ENCODE measurements around the gene ZNF467.

ZNF467 gene

DNA sequence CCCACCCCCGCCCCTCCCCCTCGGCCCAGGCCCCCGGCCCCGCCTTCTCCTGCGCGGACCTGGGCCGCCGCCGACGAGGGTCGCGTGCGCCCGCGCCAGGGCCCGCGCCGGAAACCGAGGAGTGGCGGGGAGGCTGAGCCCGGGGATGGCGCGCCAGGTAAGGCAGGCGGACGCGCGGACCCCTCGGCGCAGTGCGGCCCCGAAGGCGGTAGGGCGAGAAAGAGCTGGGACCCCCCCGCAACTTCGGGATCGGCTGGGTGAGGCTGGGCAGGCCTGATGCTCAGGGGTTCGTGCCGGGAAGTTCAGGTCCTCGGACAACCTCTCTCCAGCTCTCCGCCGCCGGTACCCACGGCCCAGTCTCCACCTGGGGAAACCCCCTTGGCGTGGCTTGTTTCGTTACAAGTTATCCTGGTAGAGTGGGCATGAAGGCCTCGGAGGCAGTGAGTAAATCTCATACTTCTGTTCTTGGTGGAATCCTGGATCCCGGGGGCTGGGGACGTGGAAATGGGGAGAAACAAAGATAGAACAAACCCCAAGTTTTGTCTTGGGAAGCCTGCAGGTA is 58.4 kb downstream of the ZNF467 start:
- Histone ChIP-seq H3K9ac (ENCODE audit: low read length) (peak overlapping the region; percentile 87), H3K18ac (ENCODE audit: low read depth in 1 of 2, low read length in 2 of 2) (peak overlapping the region; percentile 50 to 67), H3K36me3 (ENCODE audit: control insufficient read depth in 1 of 2, insufficient read depth in 2 of 2, low read depth in 1 of 2, low read length in 2 of 2) (peaks cover 0 to 8% of the 10 kb centered on the region in 2 experiments), H3K4me1 (ENCODE audit: control insufficient read depth, insufficient read depth, low read depth, low read length) (peaks cover 33% of the 10 kb centered on the region), H4K91ac (ENCODE audit: low read length) (peak overlapping the region; percentile 53), H3K14ac (ENCODE audit: low read length in 2 of 2) (peak overlapping the region; percentile 38 to 78), H2BK5ac (ENCODE audit: low read depth, low read length, poor library complexity, severe bottlenecking) (peak overlapping the region; percentile 33), H4K8ac (ENCODE audit: low read length) (peak overlapping the region; percentile 88), H3K9me3 (ENCODE audit: control insufficient read depth, low read length) (peaks cover 18% of the 10 kb centered on the region), H2AK5ac (ENCODE audit: low read length, severe bottlenecking) (no peak overlapping the region), H2AFZ (ENCODE audit: low read depth, low read length) (peak overlapping the region; percentile 60), H2BK15ac (ENCODE audit: low read depth, poor library complexity, severe bottlenecking) (peak overlapping the region; percentile 63), H3K27me3 (ENCODE audit: control insufficient read depth in 1 of 2, insufficient read depth in 1 of 2, low read length in 2 of 2) (no peaks in the 10 kb centered on the region), H3K4me2 (ENCODE audit: low read length, poor library complexity, severe bottlenecking) (peak overlapping the region; percentile 68), H3K4me3 (ENCODE audit: insufficient read depth in 1 of 2, low read depth in 1 of 2, low read length in 2 of 2) (peak overlapping the region; percentile 89), H3K4ac (ENCODE audit: low read depth in 1 of 2, low read length in 2 of 2) (peak overlapping the region; percentile 24 to 54), H3K23ac (ENCODE audit: low read length in 2 of 2) (no peak overlapping the region), H2BK12ac (ENCODE audit: low read length in 2 of 2) (peak overlapping the region in 1 of 2 experiments; percentile 50), H2BK120ac (ENCODE audit: low read depth, low read length) (peak overlapping the region; percentile 39), H3K79me1 (replicated peaks; ENCODE audit: low read length, poor library complexity, severe bottlenecking) (peaks cover 31% of the 10 kb centered on the region), H3K27ac (ENCODE audit: low read length, poor library complexity, severe bottlenecking) (no peak overlapping the region)
- under 1% methylated on average over 44 of the region's 48 CpGs for WGBS
- peak; percentile 33 for DNase-seq
